Stimulated activated CD8-positive, alpha-beta memory T cell treated with anti-CD3 and anti-CD28 coated beads, Interleukin-12 subunit alpha, Interleukin-12 subunit beta, amount 100 ng/mL, for 24 hours (primary cell): ENCODE data around the gene DDX51.

Experiments used
- DNase-seq: peaks from one replicate; pipeline ENCODE4 v3.0.0-alpha.2; 2020; ENCODE audit errors: extremely low read depth

DDX51 gene

GRCh38 chr12:132144115-132144809, at the start of gene DDX51, which contains the start of gene NOC4L:
DDX51 (minus strand) TSS chr12:132144319; CDS start chr12:132144296, 23 bp downstream.
NOC4L (plus strand) TSS chr12:132144457; CDS start chr12:132144489, 32 bp downstream.
- DNase-seq = peak; percentile 78

GRCh38 chr12:132191715-132192553, 47.8 kb upstream of the DDX51 start:
- DNase-seq = no peak

- DNase-seq = no peak
Measured at GRCh38 chr12:132190834-132191500, 46.8 kb upstream of the DDX51 start.

GRCh38 chr12:132190012-132190755, 46.1 kb upstream of the DDX51 start:
- DNase-seq = no peak

- peak; percentile 85 for DNase-seq
Measured at GRCh38 chr12:132189378-132190011, 45.4 kb upstream of the DDX51 start.

GRCh38 chr12:132188916-132189325, 44.8 kb upstream of the DDX51 start:
- no peak for DNase-seq

GRCh38 chr12:132188451-132188901, 44.4 kb upstream of the DDX51 start:
- no peak for DNase-seq

GRCh38 chr12:132187646-132188450, 43.7 kb upstream of the DDX51 start:
- no peak for DNase-seq

- no peak for DNase-seq
Measured at GRCh38 chr12:132186857-132187620, 42.9 kb upstream of the DDX51 start.

GRCh38 chr12:132186208-132186856, 42.2 kb upstream of the DDX51 start:
- DNase-seq = no peak

- no peak for DNase-seq
Measured at GRCh38 chr12:132185705-132186104, 41.6 kb upstream of the DDX51 start.

- no peak for DNase-seq
Measured at GRCh38 chr12:132182711-132183365, 38.7 kb upstream of the DDX51 start.

- no peak for DNase-seq
Measured at GRCh38 chr12:132182206-132182710, 38.1 kb upstream of the DDX51 start.

- no peak for DNase-seq
Measured at GRCh38 chr12:132181570-132182200, 37.6 kb upstream of the DDX51 start.

GRCh38 chr12:132180648-132181546, 36.8 kb upstream of the DDX51 start:
- no peak for DNase-seq
